GM12873 (cell line): ENCODE measurements around the gene NXN.

Experiments
- TF ChIP-seq, protein P1 (sequence below): IDR thresholded peaks from 2 replicates; pipeline ENCODE4 v1.5.1; 2012; ENCODE audit warnings: low read depth, mild to moderate bottlenecking, moderate library complexity, low read length, control low read depth; ENCODE audit not compliant: insufficient read depth; ENCODE audit errors: missing control alignments

The NXN gene

GRCh38 chr17:914561-914960 lies 65.0 kb downstream of the NXN start:
- TF ChIP-seq, protein P1, sequence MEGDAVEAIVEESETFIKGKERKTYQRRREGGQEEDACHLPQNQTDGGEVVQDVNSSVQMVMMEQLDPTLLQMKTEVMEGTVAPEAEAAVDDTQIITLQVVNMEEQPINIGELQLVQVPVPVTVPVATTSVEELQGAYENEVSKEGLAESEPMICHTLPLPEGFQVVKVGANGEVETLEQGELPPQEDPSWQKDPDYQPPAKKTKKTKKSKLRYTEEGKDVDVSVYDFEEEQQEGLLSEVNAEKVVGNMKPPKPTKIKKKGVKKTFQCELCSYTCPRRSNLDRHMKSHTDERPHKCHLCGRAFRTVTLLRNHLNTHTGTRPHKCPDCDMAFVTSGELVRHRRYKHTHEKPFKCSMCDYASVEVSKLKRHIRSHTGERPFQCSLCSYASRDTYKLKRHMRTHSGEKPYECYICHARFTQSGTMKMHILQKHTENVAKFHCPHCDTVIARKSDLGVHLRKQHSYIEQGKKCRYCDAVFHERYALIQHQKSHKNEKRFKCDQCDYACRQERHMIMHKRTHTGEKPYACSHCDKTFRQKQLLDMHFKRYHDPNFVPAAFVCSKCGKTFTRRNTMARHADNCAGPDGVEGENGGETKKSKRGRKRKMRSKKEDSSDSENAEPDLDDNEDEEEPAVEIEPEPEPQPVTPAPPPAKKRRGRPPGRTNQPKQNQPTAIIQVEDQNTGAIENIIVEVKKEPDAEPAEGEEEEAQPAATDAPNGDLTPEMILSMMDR = no peak

DNA sequence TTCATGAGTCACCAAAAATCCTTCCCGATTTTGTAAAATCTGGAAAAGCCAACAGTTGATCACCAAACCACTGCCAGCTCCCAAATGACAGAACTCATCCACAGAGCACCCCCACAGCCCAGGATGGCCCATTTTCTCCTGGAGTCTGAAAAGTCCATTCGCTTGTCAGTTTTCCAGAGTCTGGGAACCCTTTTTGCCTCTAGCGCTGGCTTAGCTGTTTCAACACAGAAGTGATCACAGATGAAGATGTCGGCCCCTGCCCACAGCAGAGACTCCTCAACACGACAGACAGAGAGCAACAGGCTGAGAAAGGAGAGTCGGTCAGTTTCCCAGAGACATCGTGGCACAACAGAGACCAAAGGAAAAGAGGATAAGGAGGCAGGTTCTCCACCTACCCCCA lies 66.4 kb downstream of the NXN start:
- TF ChIP-seq, protein P1 = no peak

- TF ChIP-seq, protein P1 = no peak
Measured at GRCh38 chr17:909642-910323, 69.8 kb downstream of the NXN start.

DNA sequence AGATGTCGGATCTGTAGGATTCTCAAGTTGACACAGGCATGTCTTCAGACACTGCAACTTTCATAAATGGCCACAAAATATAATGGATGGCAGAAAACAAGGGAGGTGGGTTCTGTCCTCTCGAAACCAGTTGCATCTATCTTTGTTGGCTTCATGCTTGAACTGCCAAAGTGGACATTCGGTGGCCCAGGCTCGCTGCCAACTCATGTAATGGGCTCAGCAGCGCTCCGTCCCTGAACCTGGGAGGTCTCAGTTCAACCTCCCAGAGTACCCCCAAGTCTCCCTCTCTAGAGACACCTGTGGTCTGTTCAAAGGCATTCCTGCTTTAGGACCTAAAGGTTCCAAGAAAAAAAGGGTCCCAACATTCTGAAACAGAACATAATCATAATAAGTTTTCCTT lies 71.9 kb downstream of the NXN start:
- TF ChIP-seq, protein P1 = no peak

GRCh38 chr17:903691-904481 lies 75.7 kb downstream of the NXN start:
- TF ChIP-seq, protein P1 = no peak

- TF ChIP-seq, protein P1 = no peak
Measured at GRCh38 chr17:902463-902862, 77.1 kb downstream of the NXN start.

GRCh38 chr17:901964-902363 lies 77.6 kb downstream of the NXN start:
- TF ChIP-seq, protein P1 = no peak
